HepG2 (cell line): ENCODE results near the gene ITPK1. TPM values are rescaled to one million over a fixed set of nuclear protein-coding genes. Genes with fewer than 3 reads are reported as not detected.

ENCODE experiments used
- CBX5 ChIP-seq: sonication (generic); formaldehyde crosslinking; IDR thresholded peaks from 2 replicates; pipeline ENCODE4 v1.4.0; 2020; ENCODE audit warnings: missing genetic modification reagents, borderline replicate concordance
- DMAP1 ChIP-seq: IDR thresholded peaks from 2 replicates; pipeline ENCODE4 v1.6.1; 2016
- MTF1 ChIP-seq: sonication (generic); formaldehyde crosslinking; IDR thresholded peaks from 2 replicates; pipeline ENCODE4 v1.5.0; 2020; ENCODE audit warnings: missing genetic modification reagents
- NCOA2 ChIP-seq: sonication (generic); formaldehyde crosslinking; IDR thresholded peaks from 2 replicates; pipeline ENCODE4 v1.8.0; 2022; ENCODE audit warnings: inconsistent platforms
- NFAT5 ChIP-seq: sonication (generic); formaldehyde crosslinking; IDR thresholded peaks from 2 replicates; pipeline ENCODE4 v1.4.0; 2020; ENCODE audit warnings: missing genetic modification reagents
- NFKB2 ChIP-seq: sonication (generic); formaldehyde crosslinking; IDR thresholded peaks from 2 replicates; pipeline ENCODE4 v1.4.0; 2020; ENCODE audit warnings: missing genetic modification reagents, borderline replicate concordance
- RBM22 ChIP-seq: fragments of 200-400 bp; formaldehyde crosslinking; optimal IDR thresholded peaks from 2 replicates; pipeline ENCODE3; 2017; ENCODE audit warnings: mild to moderate bottlenecking, low read length, moderate library complexity
- SATB2 ChIP-seq: sonication (generic); formaldehyde crosslinking; IDR thresholded peaks from 2 replicates; pipeline ENCODE4 v1.5.0; 2020; ENCODE audit warnings: missing genetic modification reagents
- STAG1 ChIP-seq: sonication (generic); formaldehyde crosslinking; IDR thresholded peaks from 2 replicates; pipeline ENCODE4 v1.4.0; 2020; ENCODE audit warnings: missing genetic modification reagents
- ZBTB40 ChIP-seq, 2 experiments: fragments of 450-650 bp in 1 of 2; sonication (generic) in 1 of 2; formaldehyde crosslinking in 1 of 2; IDR thresholded peaks; 2 replicates each; pipeline versions ENCODE4 v1.6.1 to v1.8.0; 2016 to 2022; ENCODE audit warnings: antibody characterized with exemption in 1 of 2, mild to moderate bottlenecking in 1 of 2, missing genetic modification reagents in 1 of 2
- polyA plus RNA-seq, 8 experiments: library from polyadenylated mRNA; depleted of rRNA in 3 of 8; stranded (reverse) in 7 of 8; unstranded in 1 of 8; fragments of >200 nt; fragmentation: Illumina TruSeq in 4 of 8; extraction: Trizol in 4 of 8; gene quantifications; 2 replicates each; pipeline versions ENCODE4 v1.2.1 to v1.2.3, GENCODE V29; 2011 to 2016; ENCODE audit warnings: low read depth in 4 of 8, missing spikeins in 1 of 8, mixed read lengths in 1 of 8; ENCODE audit not compliant: insufficient read depth in 1 of 8
- total RNA-seq, 5 experiments: library from RNA; depleted of rRNA; stranded (reverse); fragments of >200 nt; fragmentation: Illumina TruSeq; extraction: Trizol; gene quantifications; 2 replicates each; pipeline ENCODE4 v1.2.3, GENCODE V29; 2016; ENCODE audit warnings: low read depth in 1 of 5

The ITPK1 gene
- total and polyA plus RNA-seq, 2 of the 13 experiments (the other 11 are each of a cell fraction or from before 2014, with no cell fraction given), result 20.5 to 47.5 TPM

GRCh38 chr14:93035917-93036651, 79.6 kb downstream of the ITPK1 start (continued):
- no peak for TF ChIP-seq NFAT5 (CRISPR knock-in tag)
- peak; percentile 90 for TF ChIP-seq NCOA2 (CRISPR knock-in tag)
- TF ChIP-seq DMAP1 (CRISPR knock-in tag), result peak; percentile 80; the same call in 1 of the 2 replicates
- no peak; the same call in 1 of the 2 replicates for TF ChIP-seq NFKB2
- TF ChIP-seq ZBTB40 (IDR thresholded peaks at IDR 0.05), result no peak
- peak; percentile 27 for TF ChIP-seq ZBTB40 (CRISPR knock-in tag; IDR thresholded peaks at IDR 0.05)
- TF ChIP-seq STAG1 (CRISPR knock-in tag), result peak; percentile 33
- no peak for TF ChIP-seq SATB2
- TF ChIP-seq RBM22, result peak; percentile 85
- no peak for TF ChIP-seq MTF1 (CRISPR knock-in tag)
- no peak for TF ChIP-seq CBX5
